CD14-positive monocyte (primary cell): Measurements from ENCODE around the gene CTSS. TPM values are rescaled to one million over a fixed set of nuclear protein-coding genes. Genes with fewer than 3 reads are reported as not detected.

Source experiments
- DNase-seq, 3 donors: peaks; one replicate each; pipeline ENCODE4 v3.0.0-alpha.2; 2011 to 2022
- H2AFZ ChIP-seq: 2 replicates; pipeline ENCODE4 v1.6.0; 2012; ENCODE audit warnings: mild to moderate bottlenecking, low read depth, low read length, inconsistent platforms; ENCODE audit not compliant: insufficient read depth, poor library complexity, severe bottlenecking
- H3K27ac ChIP-seq, 2 donors: 1 replicate in 1 of 2; 2 replicates in 1 of 2; pipeline ENCODE4 v1.5.1; 2012 to 2013; ENCODE audit warnings: low read length in 2 of 2, control low read depth in 1 of 2, inconsistent platforms in 1 of 2, low read depth in 1 of 2, mild to moderate bottlenecking in 1 of 2
- H3K27me3 ChIP-seq, 2 donors: one replicate each; pipeline versions ENCODE4 v1.6.0 to v1.6.1; 2011 to 2013; ENCODE audit warnings: low read length in 2 of 2; ENCODE audit not compliant: control insufficient read depth in 2 of 2, insufficient read depth in 2 of 2
- H3K36me3 ChIP-seq, 2 donors: replicated peaks in 1 of 2; 1 replicate in 1 of 2; 2 replicates in 1 of 2; pipeline versions ENCODE4 v1.5.1 to v1.6.1; 2012 to 2013; ENCODE audit warnings: low read length in 2 of 2, control low read depth in 1 of 2, inconsistent platforms in 1 of 2, mild to moderate bottlenecking in 1 of 2; ENCODE audit not compliant: insufficient read depth in 2 of 2, control insufficient read depth in 1 of 2
- H3K4me1 ChIP-seq, 2 donors: 1 replicate in 1 of 2; 2 replicates in 1 of 2; pipeline versions ENCODE4 v1.5.1 to v1.6.1; 2012 to 2013; ENCODE audit warnings: low read length in 2 of 2, control low read depth in 1 of 2, inconsistent platforms in 1 of 2, mild to moderate bottlenecking in 1 of 2, moderate library complexity in 1 of 2; ENCODE audit not compliant: insufficient read depth in 2 of 2, control insufficient read depth in 1 of 2
- H3K4me2 ChIP-seq: replicated peaks from 2 replicates; pipeline ENCODE3; 2012; ENCODE audit warnings: low read length, moderate library complexity, mild to moderate bottlenecking; ENCODE audit not compliant: poor library complexity, severe bottlenecking; ENCODE audit errors: extremely low read depth
- H3K4me3 ChIP-seq, 3 experiments: fragments of 200-600 bp in 1 of 3; sonication (generic) in 1 of 3; replicated peaks in 1 of 3; 1 replicate in 2 of 3; 2 replicates in 1 of 3; pipeline ENCODE4 v1.5.1; 2011 to 2013; ENCODE audit warnings: low read length in 3 of 3, mild to moderate bottlenecking in 3 of 3, control low read depth in 2 of 3, low read depth in 2 of 3, inconsistent platforms in 1 of 3, moderate library complexity in 1 of 3
- H3K79me2 ChIP-seq: 2 replicates; pipeline ENCODE4 v1.6.0; 2012; ENCODE audit warnings: mild to moderate bottlenecking, control low read depth, inconsistent platforms, low read length, moderate library complexity; ENCODE audit not compliant: insufficient read depth
- H3K9ac ChIP-seq: 2 replicates; pipeline ENCODE4 v1.6.0; 2017; ENCODE audit warnings: low read length, mild to moderate bottlenecking; ENCODE audit not compliant: insufficient read depth, poor library complexity, severe bottlenecking
- H3K9me3 ChIP-seq, 2 donors: replicated peaks in 1 of 2; 1 replicate in 1 of 2; 2 replicates in 1 of 2; pipeline versions ENCODE4 v1.5.1 to v1.6.1; 2012 to 2013; ENCODE audit warnings: low read length in 2 of 2, control low read depth in 1 of 2; ENCODE audit not compliant: control insufficient read depth in 1 of 2, insufficient read depth in 1 of 2
- H4K20me1 ChIP-seq: 2 replicates; pipeline ENCODE4 v1.6.0; 2012; ENCODE audit warnings: mild to moderate bottlenecking, low read length, control low read depth, moderate library complexity; ENCODE audit not compliant: insufficient read depth
- H3K27ac Mint-ChIP-seq, 7 donors: one replicate each; pipeline ENCODE4 v1.8.0; 2020; ENCODE audit warnings: mild to moderate bottlenecking in 7 of 7, mixed read lengths in 7 of 7, moderate library complexity in 6 of 7, inconsistent platforms in 2 of 7
- H3K27me3 Mint-ChIP-seq, 3 donors: one replicate each; pipeline ENCODE4 v1.8.0; 2021 to 2022; ENCODE audit warnings: low read depth in 3 of 3, mild to moderate bottlenecking in 3 of 3, mixed read lengths in 3 of 3, moderate library complexity in 3 of 3, inconsistent platforms in 1 of 3
- H3K36me3 Mint-ChIP-seq, 2 donors: one replicate each; pipeline ENCODE4 v1.8.0; 2020; ENCODE audit warnings: mixed read lengths in 2 of 2, inconsistent platforms in 1 of 2, mild to moderate bottlenecking in 1 of 2
- H3K4me1 Mint-ChIP-seq: one replicate; pipeline ENCODE4 v1.8.0; 2020; ENCODE audit warnings: mild to moderate bottlenecking, mixed read lengths
- H3K4me3 Mint-ChIP-seq, 2 donors: one replicate each; pipeline ENCODE4 v1.8.0; 2020; ENCODE audit warnings: mild to moderate bottlenecking in 2 of 2, mixed read lengths in 2 of 2, moderate library complexity in 1 of 2
- H3K9me3 Mint-ChIP-seq, 7 donors: one replicate each; pipeline ENCODE4 v1.8.0; 2020 to 2022; ENCODE audit warnings: mixed read lengths in 7 of 7, mild to moderate bottlenecking in 6 of 7, moderate library complexity in 6 of 7, inconsistent platforms in 2 of 7
- CTCF ChIP-seq: fragments of 200-600 bp; IDR thresholded peaks from one replicate; pipeline ENCODE4 v1.8.0; 2022; ENCODE audit warnings: antibody characterized with exemption, mild to moderate bottlenecking
- WGBS: methylation state at CpG from one replicate; pipeline ENCODE4 v1.1.5; 2013; ENCODE audit warnings: missing lambda C conversion rate; ENCODE audit not compliant: insufficient coverage; 5-methylcytosine and 5-hydroxymethylcytosine counted together
- intact Hi-C, 2 donors: fragments of 100-400 bp; cut with micrococcal nuclease; formaldehyde crosslinking; loops; one replicate each; pipeline versions ENCODE4 v1.15.0 to v1.15.1; 2023
- polyA plus RNA-seq, 3 donors: library from polyadenylated mRNA; depleted of rRNA in 1 of 3; unstranded in 2 of 3; stranded (reverse) in 1 of 3; fragments of 300-500 nt in 2 of 3; fragments of >200 nt in 1 of 3; fragmentation: Illumina TruSeq in 2 of 3; gene quantifications; 1 replicate in 2 of 3; 2 replicates in 1 of 3; pipeline ENCODE4 v1.2.3, GENCODE V29; 2012 to 2021

Gene CTSS
- polyA plus RNA-seq, 3 donors: 2,349 to 6,327 (median 5,201) TPM

GRCh38 chr1:150793221-150793620 is 27.6 kb upstream of the CTSS start:
- peak; percentile 56 to 73 (median 71) for DNase-seq
- Histone ChIP-seq H3K9me3 (no peaks in the 10 kb centered on the region), H3K4me3 (no peak overlapping the region), H3K9ac (no peak overlapping the region), H3K27me3 (no peaks in the 10 kb centered on the region), H3K27ac (peak overlapping the region; percentile 74 to 78), H4K20me1 (no peaks in the 10 kb centered on the region), H3K79me2 (peaks cover 16% of the 10 kb centered on the region), H2AFZ (no peak overlapping the region), H3K4me2 (peak overlapping the region; percentile 53), H3K36me3 (peaks cover 0 to under 1% of the 10 kb centered on the region in 2 donors), H3K4me1 (peaks cover 93 to 94% of the 10 kb centered on the region in 2 donors)
- 0% methylated on average over 1 of the region's 1 CpG for WGBS
- Mint-ChIP-seq H3K27me3 (peaks cover 0 to 3% (median 0%) of the 10 kb centered on the region in 3 donors), H3K4me3 (peak overlapping the region in 1 of 2 donors; percentile 9), H3K27ac (peak overlapping the region; percentile 76 to 94 (median 89)), H3K9me3 (no peaks in the 10 kb centered on the region), H3K36me3 (peaks cover 19 to 35% of the 10 kb centered on the region in 2 donors), H3K4me1 (peaks cover 87% of the 10 kb centered on the region)
- TF ChIP-seq CTCF: no peak
- intact Hi-C loops: no loop called here

GRCh38 chr1:150791585-150791984 is 26.0 kb upstream of the CTSS start:
- Histone ChIP-seq H3K4me2 (peak overlapping the region; percentile 72), H3K4me3 (peak overlapping the region; percentile 0 to 67 (median 36)), H3K9ac (peak overlapping the region; percentile 18), H3K27ac (peak overlapping the region; percentile 82 to 86), H3K4me1 (peaks cover 96 to 97% of the 10 kb centered on the region in 2 donors), H3K27me3 (no peaks in the 10 kb centered on the region), H3K9me3 (no peaks in the 10 kb centered on the region), H4K20me1 (no peaks in the 10 kb centered on the region), H3K79me2 (peaks cover 16% of the 10 kb centered on the region), H3K36me3 (no peaks in the 10 kb centered on the region), H2AFZ (no peak overlapping the region)
- 0% methylated on average over 4 of the region's 4 CpGs for WGBS
- Mint-ChIP-seq H3K36me3 (peaks cover 8 to 19% of the 10 kb centered on the region in 2 donors), H3K27me3 (peaks cover 0 to 3% (median 0%) of the 10 kb centered on the region in 3 donors), H3K4me3 (peak overlapping the region; percentile 32 to 70), H3K27ac (peak overlapping the region; percentile 87 to 96 (median 89)), H3K9me3 (no peaks in the 10 kb centered on the region), H3K4me1 (peaks cover 89% of the 10 kb centered on the region)
- peak; percentile 67 to 86 (median 84) for DNase-seq
- intact Hi-C loops: no loop called here
- no peak for TF ChIP-seq CTCF
